ENCODE measurements around the gene CGN.
"Not testable (repeated sequence)": the region's sequence is repeated elsewhere in the genome, so short reads cannot be mapped to it uniquely, and the experiment has no call there.

CGN gene

GRCh38 chr1:151499930-151500329 lies 11.3 kb upstream of the CGN start:
- DNase-seq (ENCODE audit: low spot score), result no peak

DNA sequence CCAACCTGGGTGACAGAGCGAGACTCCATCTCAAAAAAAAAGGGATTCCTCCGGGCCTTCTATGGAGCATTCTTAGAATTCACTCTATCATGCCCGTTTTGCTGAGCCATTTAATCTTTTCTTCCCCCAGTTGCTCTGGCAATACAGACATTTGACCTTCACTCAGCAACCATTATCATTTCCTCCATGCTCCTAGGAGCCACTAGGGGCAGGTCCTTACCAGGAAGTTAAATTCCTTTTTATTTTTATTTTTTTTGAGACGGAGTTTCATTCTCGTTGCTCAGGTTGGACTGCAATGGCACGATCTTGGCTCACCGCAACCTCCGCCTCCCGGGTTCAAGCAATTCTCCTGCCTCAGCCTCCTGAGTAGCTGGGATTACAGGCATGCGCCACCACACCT lies 9.7 kb upstream of the CGN start:
- no peak for DNase-seq (ENCODE audit: low spot score)

- no peak for DNase-seq (ENCODE audit: low spot score)
Observed at GRCh38 chr1:151502035-151502700, 9.0 kb upstream of the CGN start.

DNA sequence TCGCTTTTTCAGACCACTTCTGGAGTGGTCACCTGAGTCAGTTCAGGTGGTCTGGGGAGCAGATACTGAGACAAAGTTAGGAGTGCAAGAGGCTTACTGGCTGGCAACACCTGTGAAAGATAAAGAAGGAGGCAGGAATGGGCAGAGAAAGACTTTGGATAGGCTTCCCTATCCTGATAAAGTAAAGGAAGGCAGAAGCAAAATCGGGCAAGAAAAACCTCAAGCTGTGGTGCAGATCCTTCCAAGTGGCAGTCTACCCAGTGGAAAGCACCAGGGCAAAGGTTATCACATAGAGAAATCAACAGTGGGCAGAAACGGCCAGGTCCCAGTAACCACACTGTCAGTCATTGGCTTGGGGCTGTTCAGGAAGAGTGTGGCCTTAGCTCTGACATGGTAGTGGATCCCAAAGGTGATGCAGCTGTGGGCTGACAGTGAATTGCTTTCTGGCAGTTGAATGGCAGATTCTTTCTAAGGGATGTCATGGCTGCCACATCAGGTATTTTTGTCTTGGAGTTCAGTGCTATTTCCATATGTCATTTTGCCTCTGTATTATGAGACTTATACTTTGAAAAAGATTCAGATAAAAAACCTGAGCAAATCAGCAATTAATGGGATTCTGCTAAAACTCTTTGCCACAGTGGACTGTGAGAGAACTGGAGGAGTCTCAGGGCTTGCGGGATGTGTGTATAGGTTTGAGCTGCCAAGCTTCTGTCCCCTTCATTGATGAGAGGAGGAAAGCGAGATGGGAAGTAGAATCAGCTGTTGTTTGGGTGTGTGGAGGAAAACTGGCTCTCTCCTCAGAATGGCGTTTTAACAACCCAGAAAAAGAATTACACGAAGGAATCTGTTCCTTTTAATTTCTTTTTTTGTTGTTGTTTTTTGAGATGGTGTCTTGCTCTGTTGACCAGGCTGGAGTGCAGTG lies 8.1 kb upstream of the CGN start:
- no peak for DNase-seq (ENCODE audit: low spot score)

- DNase-seq (ENCODE audit: low spot score), result no peak
Observed at GRCh38 chr1:151504252-151504651, 6.9 kb upstream of the CGN start.

DNA sequence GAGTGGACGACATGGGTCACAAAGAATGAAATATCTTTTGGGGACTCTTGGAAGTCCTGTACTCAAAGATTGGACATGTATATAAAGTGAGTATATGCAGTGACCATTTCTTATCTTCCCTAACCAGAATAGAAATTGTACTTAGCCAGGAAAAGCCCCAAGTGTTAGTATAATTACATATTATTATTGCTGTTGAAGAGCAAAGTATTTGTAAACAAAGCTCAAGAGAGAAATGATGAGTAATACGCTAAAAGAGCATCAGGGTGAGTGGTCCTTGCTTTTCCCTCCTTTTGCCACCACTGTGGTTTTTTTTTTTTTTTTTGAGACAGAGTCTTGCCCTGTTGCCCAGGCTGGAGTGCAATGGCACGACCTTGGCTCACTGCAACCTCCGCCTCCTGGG lies 6.4 kb upstream of the CGN start:
- no peak for DNase-seq (ENCODE audit: low spot score)

- no peak for DNase-seq (ENCODE audit: low spot score)
Observed at GRCh38 chr1:151508833-151509232, 2.4 kb upstream of the CGN start.

GRCh38 chr1:151509350-151510019 lies 1.7 kb upstream of the CGN start:
- DNase-seq (ENCODE audit: low spot score), result no peak

DNA sequence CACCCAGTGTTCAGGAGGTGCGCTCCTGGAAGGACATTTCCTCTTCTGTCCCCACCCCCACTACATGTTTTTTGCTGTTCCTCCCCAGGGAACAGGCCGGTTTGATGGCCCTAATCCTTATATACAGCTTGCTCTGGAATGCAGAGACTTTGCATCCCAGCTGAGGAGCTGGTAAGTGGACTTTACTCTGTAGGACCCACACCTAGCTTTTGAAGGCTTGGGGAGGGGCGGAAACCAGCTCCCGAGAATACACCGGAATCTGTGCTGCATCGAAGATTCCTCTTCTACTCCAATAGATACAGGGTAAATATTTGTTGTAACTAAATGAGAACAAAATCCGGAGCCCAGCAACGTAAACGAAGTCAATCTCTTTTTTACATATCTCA lies 1.2 kb upstream of the CGN start:
- DNase-seq (ENCODE audit: low spot score), result no peak

DNA sequence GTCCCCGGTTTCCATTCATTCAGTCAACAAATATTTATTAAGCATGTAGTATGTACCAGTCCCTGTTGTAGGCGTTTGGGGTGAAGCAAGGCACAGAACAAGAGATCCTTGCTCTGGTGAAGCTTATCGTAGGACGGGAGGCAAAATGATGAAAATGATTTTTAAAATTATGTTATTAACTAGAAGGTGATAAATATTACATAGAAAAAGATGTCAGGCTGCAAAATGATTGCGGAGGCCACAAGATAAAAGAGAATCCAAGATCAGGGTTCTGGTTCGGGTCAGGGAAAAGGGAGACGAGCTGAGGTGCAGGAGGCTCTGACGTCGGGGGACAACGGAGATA lies 602 bp upstream of the CGN start:
- no peak for DNase-seq (ENCODE audit: low spot score)

DNA sequence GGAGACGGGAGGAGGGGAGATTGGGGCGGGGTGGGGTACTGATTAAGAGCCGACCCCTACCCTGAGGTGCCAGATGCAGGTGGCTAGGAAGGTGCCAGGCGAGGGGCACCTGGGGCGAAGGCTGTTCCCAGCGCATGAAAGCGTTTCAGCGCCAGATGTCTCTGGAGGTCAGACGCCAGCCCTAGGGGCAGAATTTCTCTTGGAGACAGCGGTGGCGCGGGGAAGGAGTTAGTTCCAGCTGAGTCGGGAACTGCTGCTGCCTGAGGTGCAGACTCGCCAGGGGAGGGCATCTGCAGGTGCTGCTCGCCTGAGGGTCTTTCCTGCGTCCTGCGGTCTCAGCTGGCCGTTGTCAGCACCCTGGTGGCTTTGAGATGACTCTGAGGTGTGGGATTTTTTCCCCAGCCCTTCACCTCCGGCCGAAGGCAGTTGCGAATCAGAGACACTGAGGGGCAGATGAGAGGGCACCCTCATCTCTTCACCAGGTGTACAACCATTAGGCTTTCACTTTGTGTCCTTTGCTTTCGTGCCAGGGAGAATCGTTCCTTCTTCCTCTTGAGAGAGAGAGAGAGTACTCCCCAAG lies 539 bp downstream of the CGN start:
- no peak for DNase-seq (ENCODE audit: low spot score)

DNA sequence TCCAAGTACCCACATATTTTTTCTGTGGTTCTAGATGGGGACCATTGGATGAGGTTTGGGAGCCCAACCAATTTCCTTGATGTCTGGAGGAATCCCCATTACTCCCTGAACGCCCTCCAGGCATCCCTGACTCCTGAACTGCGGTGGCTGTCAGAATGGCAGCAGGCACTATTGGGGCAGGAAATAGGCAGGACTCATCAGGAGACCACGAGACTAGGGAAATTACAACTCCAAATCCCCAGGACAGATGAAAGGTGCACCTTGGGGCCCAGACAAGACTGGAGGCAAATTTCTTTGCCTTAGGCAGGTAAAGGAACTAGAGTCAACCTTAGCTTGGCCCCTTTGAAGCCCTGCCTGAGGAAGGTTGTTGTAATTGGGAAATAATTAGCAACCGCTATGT lies 1.1 kb downstream of the CGN start:
- DNase-seq (ENCODE audit: low spot score), result no peak

- DNase-seq (ENCODE audit: low spot score), result no peak
Observed at GRCh38 chr1:151512801-151513625, 1.8 kb downstream of the CGN start.

DNA sequence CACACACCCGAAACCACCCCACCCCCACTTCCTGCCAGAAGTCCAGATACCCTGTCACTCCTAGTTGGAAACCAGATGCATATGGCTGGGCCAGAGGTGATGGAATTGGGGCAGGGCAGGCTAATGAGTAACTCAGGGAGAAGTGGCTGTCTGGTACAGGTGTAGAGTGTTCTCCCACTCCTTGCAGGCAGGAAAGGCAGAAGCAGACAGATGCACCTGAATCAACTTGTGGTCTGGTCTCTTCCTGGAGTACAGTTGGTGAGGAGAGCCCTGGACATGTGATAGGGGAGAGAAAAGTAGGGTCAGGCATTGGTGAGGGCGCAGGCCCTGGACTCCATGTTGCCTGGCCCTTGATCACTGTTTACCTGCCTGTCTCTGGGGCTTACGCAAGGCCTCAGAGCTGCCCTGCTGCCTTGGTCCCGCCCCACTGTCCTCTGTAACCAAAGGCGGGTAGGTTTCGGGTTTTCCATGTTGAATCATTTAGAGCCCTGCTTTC lies 2.5 kb downstream of the CGN start:
- no peak for DNase-seq (ENCODE audit: low spot score)

- no peak for DNase-seq (ENCODE audit: low spot score)
Observed at GRCh38 chr1:151514366-151514765, 3.2 kb downstream of the CGN start.

GRCh38 chr1:151515265-151515664 lies 4.1 kb downstream of the CGN start:
- no peak for DNase-seq (ENCODE audit: low spot score)

GRCh38 chr1:151516031-151516511 lies 4.9 kb downstream of the CGN start:
- DNase-seq (ENCODE audit: low spot score), result no peak

DNA sequence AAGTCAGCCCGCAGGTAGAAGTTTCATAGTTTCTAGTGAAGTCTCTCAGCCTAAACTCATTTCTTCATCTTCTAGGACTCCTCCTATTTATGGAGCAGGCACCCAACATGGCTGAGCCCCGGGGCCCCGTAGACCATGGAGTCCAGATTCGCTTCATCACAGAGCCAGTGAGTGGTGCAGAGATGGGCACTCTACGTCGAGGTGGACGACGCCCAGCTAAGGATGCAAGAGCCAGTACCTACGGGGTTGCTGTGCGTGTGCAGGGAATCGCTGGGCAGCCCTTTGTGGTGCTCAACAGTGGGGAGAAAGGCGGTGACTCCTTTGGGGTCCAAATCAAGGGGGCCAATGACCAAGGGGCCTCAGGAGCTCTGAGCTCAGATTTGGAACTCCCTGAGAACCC lies 7.2 kb downstream of the CGN start:
- no peak for DNase-seq (ENCODE audit: low spot score)

DNA sequence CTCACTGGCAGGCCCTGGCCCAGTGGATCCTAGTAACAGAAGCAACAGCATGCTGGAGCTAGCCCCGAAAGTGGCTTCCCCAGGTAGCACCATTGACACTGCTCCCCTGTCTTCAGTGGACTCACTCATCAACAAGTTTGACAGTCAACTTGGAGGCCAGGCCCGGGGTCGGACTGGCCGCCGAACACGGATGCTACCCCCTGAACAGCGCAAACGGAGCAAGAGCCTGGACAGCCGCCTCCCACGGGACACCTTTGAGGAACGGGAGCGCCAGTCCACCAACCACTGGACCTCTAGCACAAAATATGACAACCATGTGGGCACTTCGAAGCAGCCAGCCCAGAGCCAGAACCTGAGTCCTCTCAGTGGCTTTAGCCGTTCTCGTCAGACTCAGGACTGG lies 7.7 kb downstream of the CGN start:
- DNase-seq (ENCODE audit: low spot score), result no peak

DNA sequence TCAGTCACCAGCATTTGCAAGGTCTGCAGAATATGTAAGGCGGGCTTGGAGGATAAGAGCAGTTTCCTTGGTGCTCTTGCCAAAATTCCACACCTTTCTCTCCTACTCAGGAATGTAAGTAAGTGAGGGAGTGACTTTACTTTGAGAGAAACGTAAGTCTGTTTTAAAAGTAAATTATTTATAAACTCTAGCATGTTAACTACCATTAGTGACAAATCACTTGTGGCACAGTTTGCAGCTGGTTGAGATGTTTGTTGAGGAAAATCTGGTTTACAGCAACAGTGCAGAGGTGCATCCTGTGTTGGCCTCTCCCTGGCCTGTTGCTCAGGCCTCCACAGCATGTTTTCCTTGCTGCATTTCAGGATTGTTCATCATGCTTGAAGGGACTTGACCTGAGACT lies 8.5 kb downstream of the CGN start:
- DNase-seq (ENCODE audit: low spot score), result no peak

DNA sequence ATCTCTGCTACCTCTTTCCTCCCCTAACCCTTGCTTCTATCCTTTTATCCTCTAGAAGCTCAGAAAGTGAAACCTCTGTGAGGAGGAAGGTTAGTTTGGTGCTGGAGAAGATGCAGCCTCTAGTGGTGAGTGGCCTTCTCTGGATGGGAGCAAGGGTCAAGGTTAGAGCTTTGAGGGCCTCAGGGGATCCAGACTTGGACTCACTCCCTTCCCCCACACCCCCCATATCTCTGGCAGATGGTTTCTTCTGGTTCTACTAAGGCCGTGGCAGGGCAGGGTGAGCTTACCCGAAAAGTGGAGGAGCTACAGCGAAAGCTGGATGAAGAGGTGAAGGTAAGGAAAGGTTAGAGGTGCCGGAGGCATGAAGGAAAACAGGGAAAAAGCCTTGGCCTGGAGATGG lies 9.2 kb downstream of the CGN start:
- no peak for DNase-seq (ENCODE audit: low spot score)

DNA sequence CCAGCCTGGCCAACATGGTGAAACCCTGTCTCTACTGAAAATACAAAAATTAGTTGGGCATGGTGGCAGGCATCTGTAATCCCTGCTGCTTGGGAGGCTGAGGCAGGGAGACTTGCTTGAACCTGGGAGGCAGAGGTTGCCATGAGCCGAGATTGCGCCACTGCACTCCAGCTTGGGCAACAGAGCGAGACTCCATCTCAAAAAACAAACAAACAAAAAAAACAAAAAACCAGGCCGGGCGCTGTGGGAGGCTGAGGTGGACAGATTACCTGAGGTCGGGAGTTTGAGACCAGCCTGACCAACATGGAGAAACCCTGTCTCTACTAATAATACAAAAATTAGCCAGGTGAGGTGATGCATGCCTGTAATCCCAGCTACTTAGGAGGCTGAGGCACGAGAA lies 11.2 kb downstream of the CGN start:
- not testable (repeated sequence) for DNase-seq (ENCODE audit: low spot score)
